K562 (cell line): Measurements from ENCODE around the gene ZDHHC11.
"Not testable (repeated sequence)": the region's sequence is repeated elsewhere in the genome, so short reads cannot be mapped to it uniquely, and the experiment has no call there.

ENCODE experiments used
- BRF1 ChIP-seq: IDR thresholded peaks from 3 replicates; pipeline ENCODE4 v1.6.1; 2011; ENCODE audit warnings: borderline replicate concordance, mild to moderate bottlenecking; ENCODE audit not compliant: insufficient read length; ENCODE audit errors: extremely low read depth
- FOXA1 ChIP-seq: fragments of 450-650 bp; IDR thresholded peaks from 2 replicates; pipeline ENCODE4 v1.6.1; 2016; ENCODE audit warnings: mild to moderate bottlenecking, borderline replicate concordance
- HDAC1 ChIP-seq, 2 experiments: fragments of 450-650 bp; IDR thresholded peaks; 2 replicates each; pipeline ENCODE4 v1.6.1; 2016 to 2017; ENCODE audit warnings: inconsistent platforms in 1 of 2, mild to moderate bottlenecking in 1 of 2, moderate library complexity in 1 of 2
- POLR2A ChIP-seq: fragments of 450-650 bp; conservative IDR thresholded peaks from 2 replicates; pipeline ENCODE4 v1.6.1; 2016
- TFAM ChIP-seq: fragments of 250-450 bp; sonication (Bioruptor Pico); conservative IDR thresholded peaks from 2 replicates; pipeline ENCODE4 v1.5.0; 2021; ENCODE audit warnings: mild to moderate bottlenecking, moderate library complexity
- TF ChIP-seq, protein P1 (sequence below), 3 experiments: IDR thresholded peaks in 2 of 3; conservative IDR thresholded peaks in 1 of 3; 2 replicates each; pipeline ENCODE4 v1.5.1; 2011 to 2012; ENCODE audit warnings: low read length in 3 of 3, mild to moderate bottlenecking in 3 of 3, control low read depth in 2 of 3, improper control_type of control experiment in 1 of 3, inconsistent platforms in 1 of 3, low read depth in 1 of 3, mixed read lengths in 1 of 3, moderate library complexity in 1 of 3; ENCODE audit not compliant: insufficient read depth in 2 of 3
- TF ChIP-seq, protein P2 (sequence below): sonication (generic); formaldehyde crosslinking; IDR thresholded peaks from 2 replicates; pipeline ENCODE4 v1.8.1; 2023; ENCODE audit warnings: mild to moderate bottlenecking, missing genetic modification reagents
- TF ChIP-seq, protein P3 (sequence below), 2 experiments: fragments of 450-650 bp; formaldehyde crosslinking in 1 of 2; IDR thresholded peaks; 2 replicates each; pipeline versions ENCODE4 v1.4.0 to v1.6.1; 2014 to 2020; ENCODE audit warnings: mild to moderate bottlenecking in 2 of 2, borderline replicate concordance in 1 of 2, low read depth in 1 of 2

DNA sequence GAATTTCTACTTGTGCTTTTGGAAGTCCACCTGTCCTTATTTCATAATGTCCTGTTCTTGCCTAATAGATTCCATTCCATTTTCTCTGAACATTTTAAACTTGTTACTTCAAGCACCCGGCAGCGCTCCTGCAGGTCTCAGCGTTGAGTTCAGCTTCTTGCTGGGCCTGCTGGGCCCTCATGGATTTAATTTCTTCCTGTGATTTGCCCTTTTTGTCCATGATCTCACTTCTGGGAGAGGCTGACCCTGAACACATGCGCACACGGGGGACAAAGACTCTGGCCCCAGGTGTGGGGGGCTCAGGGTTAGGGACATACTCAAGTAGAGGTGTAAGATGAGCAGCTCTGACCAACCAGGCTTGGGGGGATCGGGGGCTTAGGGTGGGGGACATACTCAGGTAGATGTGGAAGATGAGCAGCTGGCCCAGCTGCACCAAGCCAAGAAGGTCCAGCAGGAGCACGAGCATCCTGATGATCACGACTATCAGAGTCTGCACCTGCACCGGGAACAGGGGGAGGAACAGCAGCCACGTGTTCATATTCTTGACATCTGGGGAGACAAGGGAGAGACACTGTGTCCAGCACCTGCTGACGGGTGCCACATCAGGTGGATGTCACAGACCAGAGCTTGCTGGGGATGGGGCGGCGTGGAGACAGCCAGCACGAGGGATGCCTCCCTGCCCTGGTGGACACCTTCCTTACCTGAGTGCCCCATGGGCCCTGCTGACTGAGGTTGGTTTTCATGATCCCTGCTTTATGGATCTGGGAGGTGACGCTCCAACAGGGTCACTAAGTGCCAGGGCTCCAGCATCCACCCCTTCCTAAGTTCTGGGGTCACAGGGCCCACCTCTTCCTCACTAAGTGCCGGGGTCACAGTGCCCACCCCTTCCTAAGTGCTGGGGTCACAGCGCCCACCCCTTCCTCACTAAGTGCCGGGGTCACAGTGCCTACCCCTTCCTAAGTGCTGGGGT is 102.5 kb downstream of the ZDHHC11 start:
- TF ChIP-seq FOXA1; HDAC1 (IDR thresholded peaks at IDR 0.05); BRF1; POLR2A; TFAM (CRISPR knock-in tag): not testable (repeated sequence)
- TF ChIP-seq, protein P1, sequence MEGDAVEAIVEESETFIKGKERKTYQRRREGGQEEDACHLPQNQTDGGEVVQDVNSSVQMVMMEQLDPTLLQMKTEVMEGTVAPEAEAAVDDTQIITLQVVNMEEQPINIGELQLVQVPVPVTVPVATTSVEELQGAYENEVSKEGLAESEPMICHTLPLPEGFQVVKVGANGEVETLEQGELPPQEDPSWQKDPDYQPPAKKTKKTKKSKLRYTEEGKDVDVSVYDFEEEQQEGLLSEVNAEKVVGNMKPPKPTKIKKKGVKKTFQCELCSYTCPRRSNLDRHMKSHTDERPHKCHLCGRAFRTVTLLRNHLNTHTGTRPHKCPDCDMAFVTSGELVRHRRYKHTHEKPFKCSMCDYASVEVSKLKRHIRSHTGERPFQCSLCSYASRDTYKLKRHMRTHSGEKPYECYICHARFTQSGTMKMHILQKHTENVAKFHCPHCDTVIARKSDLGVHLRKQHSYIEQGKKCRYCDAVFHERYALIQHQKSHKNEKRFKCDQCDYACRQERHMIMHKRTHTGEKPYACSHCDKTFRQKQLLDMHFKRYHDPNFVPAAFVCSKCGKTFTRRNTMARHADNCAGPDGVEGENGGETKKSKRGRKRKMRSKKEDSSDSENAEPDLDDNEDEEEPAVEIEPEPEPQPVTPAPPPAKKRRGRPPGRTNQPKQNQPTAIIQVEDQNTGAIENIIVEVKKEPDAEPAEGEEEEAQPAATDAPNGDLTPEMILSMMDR (IDR thresholded peaks at IDR 0.05 in 2 of 3, conservative IDR thresholded peaks at IDR 0.05 in 1 of 3; ENCODE audit: insufficient read depth in 2 of 3, low read depth in 1 of 3, low read length in 3 of 3), result not testable (repeated sequence)
- TF ChIP-seq, protein P2, sequence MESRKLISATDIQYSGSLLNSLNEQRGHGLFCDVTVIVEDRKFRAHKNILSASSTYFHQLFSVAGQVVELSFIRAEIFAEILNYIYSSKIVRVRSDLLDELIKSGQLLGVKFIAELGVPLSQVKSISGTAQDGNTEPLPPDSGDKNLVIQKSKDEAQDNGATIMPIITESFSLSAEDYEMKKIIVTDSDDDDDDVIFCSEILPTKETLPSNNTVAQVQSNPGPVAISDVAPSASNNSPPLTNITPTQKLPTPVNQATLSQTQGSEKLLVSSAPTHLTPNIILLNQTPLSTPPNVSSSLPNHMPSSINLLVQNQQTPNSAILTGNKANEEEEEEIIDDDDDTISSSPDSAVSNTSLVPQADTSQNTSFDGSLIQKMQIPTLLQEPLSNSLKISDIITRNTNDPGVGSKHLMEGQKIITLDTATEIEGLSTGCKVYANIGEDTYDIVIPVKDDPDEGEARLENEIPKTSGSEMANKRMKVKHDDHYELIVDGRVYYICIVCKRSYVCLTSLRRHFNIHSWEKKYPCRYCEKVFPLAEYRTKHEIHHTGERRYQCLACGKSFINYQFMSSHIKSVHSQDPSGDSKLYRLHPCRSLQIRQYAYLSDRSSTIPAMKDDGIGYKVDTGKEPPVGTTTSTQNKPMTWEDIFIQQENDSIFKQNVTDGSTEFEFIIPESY (CRISPR knock-in tag), result not testable (repeated sequence)
- TF ChIP-seq, protein P3, sequence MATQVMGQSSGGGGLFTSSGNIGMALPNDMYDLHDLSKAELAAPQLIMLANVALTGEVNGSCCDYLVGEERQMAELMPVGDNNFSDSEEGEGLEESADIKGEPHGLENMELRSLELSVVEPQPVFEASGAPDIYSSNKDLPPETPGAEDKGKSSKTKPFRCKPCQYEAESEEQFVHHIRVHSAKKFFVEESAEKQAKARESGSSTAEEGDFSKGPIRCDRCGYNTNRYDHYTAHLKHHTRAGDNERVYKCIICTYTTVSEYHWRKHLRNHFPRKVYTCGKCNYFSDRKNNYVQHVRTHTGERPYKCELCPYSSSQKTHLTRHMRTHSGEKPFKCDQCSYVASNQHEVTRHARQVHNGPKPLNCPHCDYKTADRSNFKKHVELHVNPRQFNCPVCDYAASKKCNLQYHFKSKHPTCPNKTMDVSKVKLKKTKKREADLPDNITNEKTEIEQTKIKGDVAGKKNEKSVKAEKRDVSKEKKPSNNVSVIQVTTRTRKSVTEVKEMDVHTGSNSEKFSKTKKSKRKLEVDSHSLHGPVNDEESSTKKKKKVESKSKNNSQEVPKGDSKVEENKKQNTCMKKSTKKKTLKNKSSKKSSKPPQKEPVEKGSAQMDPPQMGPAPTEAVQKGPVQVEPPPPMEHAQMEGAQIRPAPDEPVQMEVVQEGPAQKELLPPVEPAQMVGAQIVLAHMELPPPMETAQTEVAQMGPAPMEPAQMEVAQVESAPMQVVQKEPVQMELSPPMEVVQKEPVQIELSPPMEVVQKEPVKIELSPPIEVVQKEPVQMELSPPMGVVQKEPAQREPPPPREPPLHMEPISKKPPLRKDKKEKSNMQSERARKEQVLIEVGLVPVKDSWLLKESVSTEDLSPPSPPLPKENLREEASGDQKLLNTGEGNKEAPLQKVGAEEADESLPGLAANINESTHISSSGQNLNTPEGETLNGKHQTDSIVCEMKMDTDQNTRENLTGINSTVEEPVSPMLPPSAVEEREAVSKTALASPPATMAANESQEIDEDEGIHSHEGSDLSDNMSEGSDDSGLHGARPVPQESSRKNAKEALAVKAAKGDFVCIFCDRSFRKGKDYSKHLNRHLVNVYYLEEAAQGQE (IDR thresholded peaks at IDR 0.05; ENCODE audit: borderline replicate concordance), result not testable (repeated sequence)
- TF ChIP-seq, protein P3 (CRISPR knock-in tag; IDR thresholded peaks at IDR 0.05; ENCODE audit: low read depth), result not testable (repeated sequence)
